Inflammatory macrophage treated with lipopolysaccharide for 4 hours (primary cell): ENCODE measurements around the gene C19orf25.

Experiments used
- DNase-seq: peaks from one replicate; pipeline ENCODE4 v3.0.0-alpha.2; 2020

Gene C19orf25

DNA sequence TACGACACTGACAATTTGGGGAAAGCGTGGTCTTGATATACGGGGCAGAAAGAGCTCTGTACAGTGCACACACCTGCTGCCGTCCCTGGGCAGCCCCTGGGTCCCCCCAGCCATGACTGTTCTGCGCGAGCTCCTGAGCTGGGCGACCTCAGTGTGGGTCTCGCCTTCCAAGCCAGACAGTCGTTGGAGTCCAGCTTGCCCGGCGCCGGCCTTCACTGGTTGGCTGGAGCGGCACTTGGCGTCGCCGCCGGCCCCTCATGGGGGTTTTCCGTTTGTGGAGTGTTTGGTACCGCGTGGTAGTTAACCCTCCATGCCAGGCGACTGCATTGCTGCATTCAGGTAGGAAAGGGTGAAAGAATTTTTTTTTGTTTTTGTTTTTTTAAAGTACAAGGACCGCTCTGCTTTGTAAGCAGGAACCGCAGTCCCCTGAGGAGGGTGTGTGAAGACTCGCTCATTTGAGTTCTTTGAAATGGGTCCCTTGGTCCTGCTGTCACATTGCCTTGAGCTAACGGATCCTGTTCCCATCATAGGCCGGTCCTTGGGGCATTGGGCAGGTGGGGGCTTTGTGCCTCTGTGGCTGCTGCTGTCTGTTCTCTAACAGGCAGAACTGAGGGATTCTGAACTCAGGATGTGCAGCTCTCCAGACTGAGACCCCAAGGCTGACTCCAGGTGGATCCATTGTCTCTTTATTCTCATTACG lies 51.6 kb downstream of the C19orf25 start:
- no peak for DNase-seq

- no peak for DNase-seq
Observed at GRCh38 chr19:1426736-1427135, 52.3 kb downstream of the C19orf25 start.

- DNase-seq = no peak
Observed at GRCh38 chr19:1425902-1426301, 53.1 kb downstream of the C19orf25 start.

DNA sequence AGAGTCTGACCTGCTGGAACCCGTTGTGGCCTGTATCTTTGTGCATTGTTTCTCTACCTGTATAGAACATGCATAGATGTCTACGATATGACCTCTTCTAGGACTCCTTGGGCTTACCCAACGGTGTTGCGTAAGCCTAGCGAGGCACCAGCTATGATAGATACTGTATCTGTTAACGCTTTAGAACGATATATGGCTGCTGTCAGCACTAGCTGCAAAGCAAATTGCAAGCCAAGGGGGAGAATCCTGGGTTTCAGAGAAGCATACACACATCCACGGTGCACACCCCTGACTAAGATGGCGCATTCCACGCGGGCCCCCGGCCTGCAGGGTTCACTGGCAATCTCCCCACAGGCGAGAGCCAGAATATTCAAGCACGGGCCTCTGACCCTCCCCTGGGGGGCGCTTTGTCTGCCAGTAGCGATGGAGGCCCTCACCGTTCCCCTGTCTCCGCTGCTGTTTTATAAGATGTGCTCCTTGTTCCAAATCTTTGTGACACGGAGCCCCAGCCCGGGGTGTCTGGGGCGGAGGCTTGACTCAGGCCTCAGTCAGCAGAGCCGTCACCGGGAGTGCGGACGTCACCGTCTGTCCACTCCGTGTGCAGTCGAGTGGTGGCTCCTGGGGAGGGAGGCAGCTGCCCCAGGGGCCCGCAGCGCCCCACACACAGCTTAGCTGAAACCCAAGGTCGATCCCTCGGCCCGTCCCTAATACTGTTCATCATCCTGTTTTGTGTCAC lies 53.7 kb downstream of the C19orf25 start:
- no peak for DNase-seq

DNA sequence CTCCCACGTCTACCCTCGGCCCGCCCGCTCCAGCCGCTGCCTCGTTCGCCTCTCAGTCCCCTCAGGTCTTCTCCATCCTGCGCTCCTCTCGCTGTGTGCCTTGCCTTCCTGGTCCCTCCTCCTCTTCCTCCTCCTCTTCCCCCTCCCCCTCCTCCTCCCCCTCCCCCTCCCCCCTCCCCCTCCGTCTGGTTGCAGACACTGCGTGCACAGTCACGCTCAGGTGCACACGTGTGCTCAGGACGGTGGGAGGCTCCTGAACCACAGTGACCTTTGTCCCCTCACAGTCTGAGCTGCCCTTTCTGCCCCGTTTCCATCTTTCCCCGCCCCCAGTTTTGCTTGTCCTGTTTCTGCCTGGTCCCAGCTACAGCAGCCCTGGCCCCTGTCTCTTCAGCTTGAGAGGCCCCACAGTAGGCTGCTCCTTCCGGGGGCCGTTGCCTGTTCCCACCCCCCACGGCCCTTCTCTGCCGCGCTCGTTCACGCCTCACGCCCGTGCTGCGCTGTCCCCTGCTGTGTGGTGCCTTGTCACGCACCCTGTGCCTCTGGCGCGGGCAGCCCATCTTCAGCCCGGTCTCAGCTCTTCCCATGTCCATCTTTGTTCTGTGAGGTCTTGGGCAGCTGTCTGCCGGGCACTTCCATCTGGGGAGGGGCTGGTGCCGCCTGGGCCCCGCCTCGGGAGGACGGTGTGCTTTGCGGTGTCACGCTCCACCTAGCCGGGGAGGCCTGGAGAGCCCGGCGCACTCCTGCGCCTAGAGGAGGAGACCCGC lies 54.6 kb downstream of the C19orf25 start:
- DNase-seq = no peak

DNA sequence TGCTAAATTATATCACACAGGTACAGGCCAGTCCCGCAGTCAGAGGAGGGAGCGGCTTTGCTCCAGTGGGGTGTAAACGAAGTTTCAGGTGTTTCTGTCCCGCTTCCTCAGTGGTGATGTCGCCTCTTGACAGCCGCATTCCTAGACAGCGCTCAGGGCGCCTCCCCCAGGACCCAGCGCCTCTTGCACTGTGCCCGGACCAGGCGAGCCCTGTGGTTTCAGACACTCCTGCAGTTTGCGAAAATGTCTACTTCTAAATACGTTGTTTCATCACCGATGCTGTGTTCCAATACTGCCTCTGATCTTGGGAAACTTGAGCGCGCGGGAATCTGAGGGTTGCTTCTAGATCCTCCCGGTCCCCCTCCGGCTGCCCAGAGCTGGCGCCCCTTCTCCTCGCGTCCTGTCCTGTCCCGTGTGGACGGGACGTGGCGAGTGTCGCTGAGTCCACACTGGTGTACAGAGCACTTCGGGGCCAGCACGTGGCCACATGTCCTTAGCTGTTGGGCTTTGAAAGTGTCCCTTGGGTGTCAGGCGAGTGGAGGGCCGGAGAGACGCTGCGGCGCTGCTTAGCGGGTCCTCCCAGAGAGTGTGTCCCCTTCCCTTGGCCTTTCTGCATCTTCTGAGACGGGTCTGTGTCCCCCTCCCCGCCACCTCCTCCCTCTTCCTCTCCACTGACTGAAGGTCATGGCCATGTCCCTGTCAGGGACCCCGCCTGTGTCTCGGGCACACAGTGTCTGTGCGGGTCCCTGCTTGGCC lies 55.4 kb downstream of the C19orf25 start:
- no peak for DNase-seq
